Muscle of arm (tissue), 12 donors: ENCODE measurements around the gene IMMT. TPM values are rescaled to one million over a fixed set of nuclear protein-coding genes. Genes with fewer than 3 reads are reported as not detected.

Experiments used
- DNase-seq: peaks from one replicate; pipeline ENCODE4 v3.0.0-alpha.2; 2013
- polyA plus RNA-seq, 12 donors: library from polyadenylated mRNA; unstranded; fragments of 120-200 nt; gene quantifications; one replicate each; pipeline ENCODE4 v1.2.1, GENCODE V29; 2013; ENCODE audit not compliant: insufficient read length in 12 of 12

The IMMT gene
- polyA plus RNA-seq, 12 donors = 41.8 to 83.3 (median 72.6) TPM; not detected in 1

GRCh38 chr2:86143926-86144685, 51.2 kb downstream of the IMMT start:
- DNase-seq = no peak

- no peak for DNase-seq
Observed at GRCh38 chr2:86143307-86143706, 52.0 kb downstream of the IMMT start.

- DNase-seq = no peak
Observed at GRCh38 chr2:86142436-86143257, 52.6 kb downstream of the IMMT start.

GRCh38 chr2:86140969-86141392, 54.3 kb downstream of the IMMT start:
- no peak for DNase-seq

GRCh38 chr2:86139981-86140380, 55.3 kb downstream of the IMMT start:
- no peak for DNase-seq

GRCh38 chr2:86138736-86139625, 56.3 kb downstream of the IMMT start:
- no peak for DNase-seq

- DNase-seq = no peak
Observed at GRCh38 chr2:86136141-86136540, 59.1 kb downstream of the IMMT start.

GRCh38 chr2:86135653-86136052, 59.6 kb downstream of the IMMT start:
- DNase-seq = no peak

GRCh38 chr2:86134709-86135108, 60.6 kb downstream of the IMMT start:
- no peak for DNase-seq

GRCh38 chr2:86124683-86125082, 70.6 kb downstream of the IMMT start:
- DNase-seq = no peak

- no peak for DNase-seq
Observed at GRCh38 chr2:86123328-86123925, 71.8 kb downstream of the IMMT start.

- no peak for DNase-seq
Observed at GRCh38 chr2:86118130-86118529, 77.1 kb downstream of the IMMT start.

- DNase-seq = no peak
Observed at GRCh38 chr2:86107031-86107430, 88.2 kb downstream of the IMMT start.

- DNase-seq = peak; percentile 96
Observed at GRCh38 chr2:86105969-86106945, 89.0 kb downstream of the IMMT start, which contains the start of gene PTCD3. PTCD3 (plus strand) TSS chr2:86106235; CDS start chr2:86106248, 13 bp downstream.

GRCh38 chr2:86105252-86105968, 89.9 kb downstream of the IMMT start, which contains the start of gene POLR1A:
POLR1A (minus strand) TSS chr2:86105886; CDS start chr2:86105776, 110 bp downstream.
- peak; percentile 95 for DNase-seq

- no peak for DNase-seq
Observed at GRCh38 chr2:86102157-86102556, 93.1 kb downstream of the IMMT start.

- DNase-seq = no peak
Observed at GRCh38 chr2:86097913-86098312, 97.3 kb downstream of the IMMT start.

GRCh38 chr2:86097114-86097896, 98.0 kb downstream of the IMMT start:
- DNase-seq = no peak

- no peak for DNase-seq
Observed at GRCh38 chr2:86094229-86094628, 101.0 kb downstream of the IMMT start.
